HG03520 (cell line): ENCODE data around the gene CCL11.

Experiments used
- ATAC-seq: cut with Tn5 transposase; IDR thresholded peaks from one replicate; pipeline ENCODE4 v1.9.1; 2021; ENCODE audit warnings: mild to moderate bottlenecking, moderate library complexity; ENCODE audit not compliant: unreplicated experiment

The CCL11 gene

DNA sequence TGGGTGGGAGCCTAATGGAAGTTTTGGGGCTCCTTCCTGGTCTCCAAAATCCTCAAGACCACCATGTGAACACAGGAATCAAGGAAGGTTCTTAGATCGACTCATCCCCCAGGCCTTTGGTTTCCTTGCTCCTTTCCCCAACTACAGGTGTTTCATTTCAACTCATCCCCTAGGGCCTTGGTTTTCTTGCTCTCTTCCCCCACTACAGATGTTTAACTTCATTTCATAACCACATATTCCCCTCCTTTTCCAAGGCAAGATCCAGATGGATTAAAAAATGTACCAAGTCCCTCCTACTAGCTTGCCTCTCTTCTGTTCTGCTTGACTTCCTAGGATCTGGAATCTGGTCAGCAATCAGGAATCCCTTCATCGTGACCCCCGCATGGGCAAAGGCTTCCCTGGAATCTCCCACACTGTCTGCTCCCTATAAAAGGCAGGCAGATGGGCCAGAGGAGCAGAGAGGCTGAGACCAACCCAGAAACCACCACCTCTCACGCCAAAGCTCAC, at the start of gene CCL11:
TSS of gene CCL11 (plus strand) at position 457 of the 507 bp plus-strand sequence. CDS start 67 bp downstream, outside the sequence.
- no peak for ATAC-seq

DNA sequence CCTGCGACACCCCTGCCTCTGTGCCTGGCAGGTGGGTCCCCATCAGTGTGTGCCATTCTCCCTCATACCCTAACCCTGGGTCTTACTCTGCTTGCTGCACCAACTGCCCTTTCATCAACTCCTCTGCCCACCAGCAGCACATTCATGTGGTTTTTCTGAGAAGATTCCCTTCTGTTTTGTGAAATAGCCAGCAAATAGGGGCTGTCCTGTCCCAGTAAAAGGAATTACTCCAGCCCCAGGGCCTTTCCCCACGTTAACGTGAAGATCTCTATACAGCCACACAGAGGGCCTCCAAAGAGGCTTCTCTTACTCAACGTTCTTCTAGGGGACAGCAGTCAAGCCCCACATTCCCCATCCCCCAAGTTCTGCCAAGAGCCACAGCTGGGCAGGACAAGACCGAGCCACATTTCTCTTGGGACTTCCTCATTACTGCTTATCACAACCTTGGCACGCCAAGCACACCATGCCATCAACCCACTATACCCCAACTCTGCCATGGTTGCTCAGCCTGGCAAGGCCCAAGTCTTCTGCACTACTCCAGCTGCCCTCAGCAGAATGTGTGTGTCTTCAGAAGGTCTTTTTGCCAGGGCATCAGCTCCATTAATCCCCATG, 49.2 kb upstream of the CCL11 start:
- ATAC-seq: no peak

DNA sequence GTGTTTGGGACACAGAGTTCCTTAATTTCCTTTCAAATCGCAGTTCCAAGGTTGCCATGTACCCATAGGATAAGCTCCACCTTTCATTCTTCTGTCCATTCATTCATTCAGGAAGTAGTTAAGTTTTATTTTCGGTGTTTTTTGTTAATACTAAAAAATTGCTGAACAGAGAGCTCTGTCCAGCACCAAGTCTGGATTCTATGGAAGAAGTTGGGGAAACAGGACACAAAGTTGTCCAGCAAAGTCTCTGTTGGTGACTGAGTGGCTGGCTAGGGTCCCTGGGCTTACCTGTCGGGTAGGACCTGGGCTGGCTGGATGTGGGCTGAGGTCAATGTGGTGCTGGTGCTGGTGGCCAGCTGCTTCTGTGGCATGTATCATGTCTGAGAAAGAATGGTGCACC, 48.1 kb upstream of the CCL11 start:
- ATAC-seq: no peak

DNA sequence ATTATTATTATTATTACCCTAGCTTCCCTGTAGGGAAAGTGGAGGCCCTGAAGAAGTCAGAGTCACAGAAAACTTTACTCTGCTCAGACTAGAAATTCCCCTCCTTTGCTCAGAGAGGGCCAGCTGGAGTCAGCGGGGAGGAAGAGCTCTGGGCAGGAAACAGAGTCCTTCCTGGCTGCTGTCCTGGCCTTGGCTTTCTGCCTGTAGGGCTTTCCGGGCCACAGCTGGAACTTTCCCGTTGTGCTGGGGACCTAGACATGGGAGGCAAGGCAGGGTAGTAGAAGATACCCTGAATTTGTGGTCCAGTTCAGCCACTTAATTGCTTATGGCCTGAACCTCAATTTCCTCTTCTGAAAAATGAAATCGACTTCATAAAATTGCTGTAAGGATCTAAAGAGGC, 44.5 kb upstream of the CCL11 start:
- ATAC-seq: no peak

DNA sequence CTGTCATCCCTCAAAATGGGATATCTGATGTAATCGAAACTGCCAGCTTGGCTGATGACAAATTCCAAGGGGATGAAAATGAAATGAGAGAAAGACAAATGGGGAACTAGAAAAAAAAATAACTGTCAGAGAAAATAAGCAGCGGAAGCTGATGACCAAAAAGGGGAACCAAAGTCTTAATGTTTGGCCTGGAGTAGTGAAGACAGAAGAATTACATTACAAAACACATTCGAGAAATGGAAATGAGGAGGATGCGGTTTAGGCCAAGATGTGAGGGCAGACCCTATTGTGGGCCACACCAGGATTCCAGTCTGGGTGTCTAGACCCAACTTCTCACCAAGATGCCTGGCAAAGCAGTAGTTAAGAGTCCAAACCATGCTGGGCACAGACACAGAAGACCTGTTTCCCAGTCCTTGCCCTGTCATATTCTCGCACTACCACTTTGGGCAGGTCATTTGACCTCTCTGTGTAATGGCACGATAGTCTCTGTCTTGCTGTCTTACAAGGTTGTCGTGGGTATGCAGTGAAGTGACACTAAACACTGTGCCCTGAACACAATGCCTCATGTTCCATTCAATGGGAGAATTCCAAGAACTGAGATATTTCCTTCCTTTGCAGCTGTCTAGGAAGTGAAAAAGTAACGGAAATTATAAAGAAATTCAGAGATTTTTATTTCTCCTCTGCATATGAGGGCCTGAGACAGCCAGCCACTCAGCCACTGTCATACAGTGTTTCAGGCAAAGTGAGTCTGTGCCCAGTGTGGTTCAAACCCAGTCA, 42.8 kb upstream of the CCL11 start:
- ATAC-seq: no peak

DNA sequence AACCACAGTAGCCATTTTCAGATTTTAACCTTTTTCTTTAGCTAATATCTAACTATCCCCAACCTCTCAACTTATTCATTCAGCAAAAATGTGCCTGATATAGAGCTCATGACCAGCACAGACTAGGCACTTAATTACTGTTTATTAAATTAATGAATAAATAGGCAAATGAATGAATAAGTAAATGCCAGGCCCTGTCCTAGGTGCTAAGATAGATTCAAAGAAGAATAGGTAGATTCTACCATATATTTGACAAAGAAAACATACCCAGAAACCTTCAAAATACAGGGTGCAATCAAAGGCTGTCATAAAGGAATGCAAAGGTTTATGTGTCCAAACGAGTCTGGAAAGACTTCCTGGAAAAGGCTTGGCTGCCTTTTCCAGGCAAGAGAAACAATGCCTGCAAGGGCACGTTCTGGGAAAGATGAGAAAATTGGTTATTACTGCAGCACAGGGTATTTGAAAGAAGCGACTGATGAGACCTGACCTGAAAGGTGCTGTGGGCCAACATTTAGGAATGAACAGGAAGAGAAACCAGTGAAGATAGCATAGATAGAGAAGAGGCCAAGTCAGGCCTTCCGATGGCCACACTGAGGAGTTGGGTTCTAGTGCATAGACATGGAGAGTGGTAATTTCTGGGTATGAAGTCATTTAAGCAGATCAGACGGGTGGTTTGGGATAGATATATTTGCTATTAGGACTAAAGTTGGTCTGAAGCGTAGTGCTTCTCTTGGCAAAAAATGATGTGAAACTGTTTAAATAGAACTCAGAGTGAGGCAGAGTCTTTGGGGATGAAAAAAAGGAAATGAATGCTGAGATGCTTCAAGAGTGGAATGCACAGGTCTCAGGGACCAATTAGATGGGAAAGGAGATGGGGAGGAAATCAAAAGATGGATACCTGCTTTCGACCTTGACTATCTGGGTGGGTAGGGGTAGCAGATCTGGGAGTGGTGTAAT, 41.9 kb upstream of the CCL11 start:
- no peak for ATAC-seq

DNA sequence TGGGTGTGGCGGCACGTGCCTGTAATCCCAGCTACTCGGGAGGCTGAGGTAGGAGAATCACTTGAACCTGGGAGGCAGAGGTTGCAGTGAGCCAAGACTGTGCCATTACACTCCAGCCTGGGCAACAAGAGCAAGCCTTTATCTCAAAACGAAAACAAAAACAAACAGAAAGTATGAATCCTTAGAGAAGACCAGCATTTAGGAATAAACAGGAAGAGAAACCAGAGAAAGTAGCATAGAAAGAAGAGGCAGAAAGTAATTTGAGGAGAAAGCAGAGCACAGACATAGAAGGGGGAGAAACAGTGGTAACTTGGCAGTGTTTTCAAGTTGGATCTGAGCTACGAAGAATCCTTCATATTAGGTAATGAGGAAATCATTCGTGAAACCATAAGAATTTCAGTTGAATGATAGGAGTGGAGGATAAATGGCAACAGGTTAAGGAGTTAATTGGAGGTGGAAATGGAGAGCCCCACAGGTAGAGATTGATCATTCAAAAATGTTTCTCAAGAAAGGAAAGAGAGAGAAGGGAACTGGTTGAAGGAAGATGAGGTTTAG, 40.1 kb upstream of the CCL11 start:
- ATAC-seq: no peak

DNA sequence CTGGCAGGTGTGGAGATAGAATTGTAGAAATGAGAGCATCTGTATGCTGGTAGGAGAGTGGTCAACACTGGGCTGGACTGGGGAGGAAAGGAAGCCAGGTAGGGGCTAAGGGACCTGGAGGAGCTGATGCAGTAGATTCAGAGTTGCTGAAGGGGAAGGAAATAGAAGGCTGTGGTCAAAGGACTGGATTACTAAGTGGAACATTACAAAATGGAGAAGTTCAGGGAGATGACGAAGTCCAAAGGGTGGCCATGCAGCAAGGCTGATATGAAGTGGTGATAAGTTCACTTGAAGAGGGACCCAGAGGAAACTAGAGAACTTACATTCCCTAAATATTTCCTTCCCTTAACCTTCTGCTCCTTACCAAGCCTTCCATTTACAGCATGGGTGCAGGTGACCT, 39.1 kb upstream of the CCL11 start:
- ATAC-seq: no peak

DNA sequence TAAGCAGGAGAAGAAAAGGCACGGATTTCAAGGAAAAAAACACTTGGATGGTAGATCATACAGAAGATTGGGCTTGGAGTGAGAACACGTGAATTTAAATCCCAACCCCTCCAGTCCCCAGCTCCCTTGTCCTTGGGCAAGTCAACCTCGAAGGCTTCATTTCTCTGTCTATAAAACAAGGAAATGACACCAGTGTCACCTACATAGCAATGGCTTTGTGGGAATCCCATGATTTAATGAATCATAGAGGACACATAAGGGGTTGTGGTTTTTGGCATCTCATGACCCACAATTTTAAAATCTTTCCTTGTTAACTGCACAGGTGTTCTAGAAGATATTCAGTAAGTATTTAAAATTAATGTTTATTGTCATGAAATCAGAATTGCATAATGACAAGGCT, 38.7 kb upstream of the CCL11 start:
- no peak for ATAC-seq

DNA sequence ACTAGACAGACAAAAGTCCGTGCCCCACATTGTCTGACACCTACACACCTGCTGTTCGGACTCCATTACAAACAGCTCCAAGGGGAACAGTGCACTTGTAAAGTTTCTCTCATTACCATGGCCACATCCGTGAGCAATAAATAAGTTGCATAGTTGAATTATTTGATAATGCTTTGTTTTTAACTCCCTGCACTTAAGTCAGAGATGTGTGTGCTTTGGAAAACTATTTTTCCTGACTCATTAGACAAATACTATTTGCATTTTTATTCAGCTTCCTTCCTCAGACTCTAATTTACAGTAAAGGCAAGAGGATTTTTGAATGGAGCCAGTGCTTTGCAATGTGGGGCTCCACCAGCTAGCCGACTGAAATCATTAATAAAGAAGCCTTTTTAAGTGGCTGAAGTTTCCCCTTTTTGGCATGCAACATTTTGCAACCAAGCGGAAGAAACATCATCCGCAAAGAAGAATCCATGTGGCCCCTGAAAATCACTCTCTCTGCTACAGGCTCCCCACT, 37.0 kb upstream of the CCL11 start:
- no peak for ATAC-seq

DNA sequence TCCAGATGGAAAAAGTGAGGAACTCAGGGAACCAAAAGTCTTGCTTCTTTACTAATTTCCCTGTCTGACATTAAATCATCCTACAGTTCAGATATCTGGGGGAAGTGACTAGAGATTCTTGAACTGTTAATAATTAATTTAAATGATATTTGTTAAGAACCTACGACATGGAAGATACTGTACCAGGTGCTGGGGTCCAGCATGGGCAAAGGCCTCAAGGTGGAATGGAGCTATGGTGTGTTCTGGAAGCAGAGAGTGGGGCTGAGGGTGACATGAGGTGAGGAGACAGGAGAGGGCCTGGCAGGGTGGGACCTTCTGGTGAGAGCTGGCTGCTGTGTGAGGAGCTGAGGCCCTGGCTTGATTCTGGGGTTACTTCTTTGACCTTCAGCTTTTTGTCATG, 36.5 kb upstream of the CCL11 start:
- ATAC-seq: no peak

DNA sequence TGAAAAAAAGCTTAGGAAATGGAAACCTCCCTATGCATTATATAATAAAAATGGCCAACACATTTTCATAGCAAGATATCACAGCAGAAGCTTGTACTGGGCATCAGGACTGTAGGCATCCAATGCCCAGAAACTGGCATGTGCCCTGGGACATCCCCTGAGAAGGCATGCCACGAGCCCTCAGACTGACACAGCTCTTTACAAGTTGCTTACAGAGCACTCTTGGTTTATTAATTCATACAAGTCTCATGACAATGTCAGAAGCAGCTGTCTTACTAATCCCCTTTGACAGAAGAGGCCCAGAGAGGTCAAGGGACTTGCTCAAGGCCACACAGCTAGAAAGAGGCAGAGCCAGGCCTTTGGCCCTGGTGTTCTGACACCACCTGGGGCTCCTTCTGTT, 36.1 kb upstream of the CCL11 start:
- ATAC-seq: no peak

DNA sequence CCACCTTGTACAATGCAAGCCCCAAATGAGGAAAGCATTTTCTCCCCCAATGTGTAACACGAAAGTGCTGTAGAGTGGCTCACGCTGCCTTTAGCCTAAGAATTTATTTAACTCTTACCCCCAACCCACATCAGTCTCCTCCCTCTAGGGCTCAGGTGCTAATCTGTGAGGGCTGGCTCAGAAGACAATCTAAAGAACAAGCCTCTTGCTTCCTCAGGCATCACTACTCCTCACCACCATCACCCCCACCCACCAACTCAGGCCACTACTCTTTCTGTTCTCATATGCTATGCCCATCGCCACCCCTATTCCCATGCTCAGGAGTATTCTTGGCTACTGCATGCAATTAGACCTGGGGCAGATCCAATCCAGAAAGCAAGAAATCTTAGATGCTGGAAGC, 34.4 kb upstream of the CCL11 start:
- no peak for ATAC-seq

DNA sequence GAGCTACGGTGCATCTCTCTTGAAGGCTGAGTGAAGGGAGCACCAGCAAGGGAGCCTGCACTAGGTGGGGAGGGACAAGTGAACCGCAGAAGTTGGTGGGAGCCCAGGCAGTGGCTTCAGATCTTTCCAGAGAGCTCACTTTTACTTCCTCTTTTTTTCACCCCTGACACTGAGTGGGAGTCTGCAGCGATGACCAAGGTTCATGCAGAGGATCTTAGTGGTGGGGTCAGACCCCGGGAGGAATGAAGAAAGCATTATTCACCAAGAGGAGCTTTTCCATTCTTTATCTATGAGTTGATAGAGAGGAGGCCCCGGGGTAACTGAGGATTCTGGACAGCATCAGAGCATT, 33.5 kb upstream of the CCL11 start:
- ATAC-seq: no peak

DNA sequence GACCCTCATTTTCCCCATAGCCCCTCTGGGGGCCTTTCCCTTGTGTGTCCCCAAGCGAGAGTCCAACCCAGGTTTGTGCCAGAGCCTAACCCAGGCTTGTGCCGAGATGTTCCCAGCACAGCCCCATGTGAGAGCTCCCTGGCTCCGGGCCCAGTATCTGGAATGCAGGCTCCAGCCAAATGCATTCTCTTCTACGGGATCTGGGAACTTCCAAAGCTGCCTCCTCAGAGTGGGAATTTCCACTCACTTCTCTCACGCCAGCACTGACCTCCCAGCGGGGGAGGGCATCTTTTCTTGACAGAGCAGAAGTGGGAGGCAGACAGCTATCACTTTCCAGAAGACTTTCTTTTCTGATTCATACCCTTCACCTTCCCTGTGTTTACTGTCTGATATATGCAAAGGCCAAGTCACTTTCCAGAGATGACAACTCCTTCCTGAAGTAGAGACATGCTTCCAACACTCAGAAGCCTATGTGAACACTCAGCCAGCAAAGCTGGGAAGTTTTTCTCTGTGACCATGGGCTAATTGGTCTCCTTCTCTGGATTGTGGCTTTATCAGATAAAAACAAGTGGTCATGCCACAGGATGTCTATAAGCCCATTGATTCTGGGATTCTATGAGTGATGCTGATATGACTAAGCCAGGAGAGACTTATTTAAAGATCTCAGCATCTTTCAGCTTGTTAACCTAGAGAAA, 33.0 kb upstream of the CCL11 start:
- ATAC-seq: no peak

DNA sequence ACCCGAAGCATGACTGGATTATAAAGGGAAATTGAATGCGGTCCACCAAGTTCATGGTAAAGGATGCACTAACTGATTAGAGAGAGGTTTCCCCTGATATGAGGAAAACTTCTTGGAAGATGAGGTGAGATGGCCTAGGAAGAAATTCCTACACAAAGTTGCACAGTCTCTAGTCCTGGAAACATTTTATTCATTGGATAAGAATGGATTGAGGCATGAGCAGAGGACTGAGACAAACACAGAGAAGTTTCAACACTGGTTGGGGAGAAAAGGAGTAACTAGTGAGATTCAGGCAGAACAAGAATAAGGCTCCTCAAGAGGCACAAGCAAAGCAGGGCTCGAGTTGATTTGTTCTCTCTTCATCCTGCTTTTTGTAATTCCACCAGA, 32.4 kb upstream of the CCL11 start:
- ATAC-seq: no peak

DNA sequence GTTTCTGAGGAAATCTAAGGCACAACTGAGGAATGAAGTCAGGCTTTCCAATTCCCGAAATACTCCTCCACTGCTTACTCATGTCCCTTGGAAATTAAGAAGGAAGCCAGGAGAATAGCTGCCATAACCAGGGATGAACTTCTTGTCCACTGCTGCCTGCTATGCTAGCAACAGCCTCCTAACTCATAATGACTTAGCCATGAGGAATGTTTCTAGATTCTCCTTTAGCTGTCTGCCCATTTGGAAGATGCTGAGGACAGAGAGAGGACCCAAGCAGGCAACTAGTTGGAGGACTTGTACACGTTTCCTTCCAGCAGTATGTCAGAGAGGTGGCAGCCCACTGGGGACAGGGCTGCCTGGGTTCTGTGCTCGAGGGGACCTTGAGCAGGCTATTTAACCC, 31.4 kb upstream of the CCL11 start:
- ATAC-seq: no peak

DNA sequence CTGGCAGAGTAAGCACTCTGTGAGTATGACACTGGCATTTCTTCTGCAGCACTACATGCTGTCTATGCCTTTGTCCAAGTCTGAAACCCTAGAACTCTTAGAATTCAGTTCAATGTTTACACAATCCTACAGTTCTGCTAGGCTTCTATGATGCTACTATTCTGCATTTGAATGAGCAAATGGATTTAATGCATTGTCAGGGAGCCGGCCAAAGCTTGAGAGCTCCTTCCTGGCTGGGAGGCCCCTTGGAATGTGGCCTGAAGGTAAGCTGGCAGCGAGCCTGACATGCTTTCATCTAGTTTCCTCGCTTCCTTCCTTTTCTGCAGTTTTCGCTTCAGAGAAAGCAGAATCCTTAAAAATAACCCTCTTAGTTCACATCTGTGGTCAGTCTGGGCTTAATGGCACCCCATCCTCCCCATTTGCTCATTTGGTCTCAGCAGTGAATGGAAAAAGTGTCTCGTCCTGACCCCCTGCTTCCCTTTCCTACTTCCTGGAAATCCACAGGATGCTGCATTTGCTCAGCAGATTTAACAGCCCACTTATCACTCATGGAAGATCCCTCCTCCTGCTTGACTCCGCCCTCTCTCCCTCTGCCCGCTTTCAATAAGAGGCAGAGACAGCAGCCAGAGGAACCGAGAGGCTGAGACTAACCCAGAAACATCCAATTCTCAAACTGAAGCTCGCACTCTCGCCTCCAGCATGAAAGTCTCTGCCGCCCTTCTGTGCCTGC, 30.7 kb upstream of the CCL11 start, which contains the start of gene CCL2:
TSS of gene CCL2 (plus strand) at position 635 of the 730 bp plus-strand sequence. CDS start at position 700, 65 bp downstream.
- no peak for ATAC-seq

DNA sequence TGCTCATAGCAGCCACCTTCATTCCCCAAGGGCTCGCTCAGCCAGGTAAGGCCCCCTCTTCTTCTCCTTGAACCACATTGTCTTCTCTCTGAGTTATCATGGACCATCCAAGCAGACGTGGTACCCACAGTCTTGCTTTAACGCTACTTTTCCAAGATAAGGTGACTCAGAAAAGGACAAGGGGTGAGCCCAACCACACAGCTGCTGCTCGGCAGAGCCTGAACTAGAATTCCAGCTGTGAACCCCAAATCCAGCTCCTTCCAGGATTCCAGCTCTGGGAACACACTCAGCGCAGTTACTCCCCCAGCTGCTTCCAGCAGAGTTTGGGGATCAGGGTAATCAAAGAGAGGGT, 30.2 kb upstream of the CCL11 start:
- ATAC-seq: no peak

DNA sequence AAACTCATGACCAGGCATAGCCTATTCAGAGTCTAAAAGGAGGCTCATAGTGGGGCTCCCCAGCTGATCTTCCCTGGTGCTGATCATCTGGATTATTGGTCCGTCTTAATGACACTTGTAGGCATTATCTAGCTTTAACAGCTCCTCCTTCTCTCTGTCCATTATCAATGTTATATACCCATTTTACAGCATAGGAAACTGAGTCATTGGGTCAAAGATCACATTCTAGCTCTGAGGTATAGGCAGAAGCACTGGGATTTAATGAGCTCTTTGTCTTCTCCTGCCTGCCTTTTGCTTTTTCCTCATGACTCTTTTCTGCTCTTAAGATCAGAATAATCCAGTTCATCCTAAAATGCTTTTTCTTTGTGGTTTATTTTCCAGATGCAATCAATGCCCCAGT, 29.7 kb upstream of the CCL11 start:
- ATAC-seq: no peak
